DOHH2 (cell line): ENCODE measurements around the gene FARS2.

Source experiments
- CTCF ChIP-seq: fragments of 200-600 bp; sonication (generic); IDR thresholded peaks from one replicate; pipeline ENCODE4 v1.5.1; 2014; ENCODE audit warnings: antibody characterized with exemption, mild to moderate bottlenecking, low read depth, low read length; ENCODE audit not compliant: poor library complexity, severe bottlenecking
- EZH2phosphoT487 ChIP-seq: fragments of 200-600 bp; sonication (generic); IDR thresholded peaks from 2 replicates; pipeline ENCODE4 v1.6.1; 2017; ENCODE audit warnings: borderline replicate concordance, mild to moderate bottlenecking, antibody characterized with exemption, low read length, moderate library complexity, mixed read lengths

- TF ChIP-seq CTCF (peak; percentile 6), EZH2phosphoT487 (no peak)
These were observed 485.4 kb downstream of the FARS2 start for GRCh38 chr6:5746759-5747130.
